CD4-positive, alpha-beta T cell treated with Interferon gamma for 1 hour (primary cell): ENCODE measurements around the gene PDE11A.
"Not testable (repeated sequence)": the region's sequence is repeated elsewhere in the genome, so short reads cannot be mapped to it uniquely, and the experiment has no call there.

Experiments used
- DNase-seq: peaks from one replicate; pipeline ENCODE4 v3.0.0-alpha.2; 2020

The PDE11A gene

GRCh38 chr2:178006710-178007109 is 65.9 kb downstream of the PDE11A start:
- DNase-seq, result no peak

GRCh38 chr2:178005756-178006155 is 66.8 kb downstream of the PDE11A start:
- no peak for DNase-seq

- DNase-seq, result no peak
These were observed 70.5 kb downstream of the PDE11A start for GRCh38 chr2:178002038-178002437.

DNA sequence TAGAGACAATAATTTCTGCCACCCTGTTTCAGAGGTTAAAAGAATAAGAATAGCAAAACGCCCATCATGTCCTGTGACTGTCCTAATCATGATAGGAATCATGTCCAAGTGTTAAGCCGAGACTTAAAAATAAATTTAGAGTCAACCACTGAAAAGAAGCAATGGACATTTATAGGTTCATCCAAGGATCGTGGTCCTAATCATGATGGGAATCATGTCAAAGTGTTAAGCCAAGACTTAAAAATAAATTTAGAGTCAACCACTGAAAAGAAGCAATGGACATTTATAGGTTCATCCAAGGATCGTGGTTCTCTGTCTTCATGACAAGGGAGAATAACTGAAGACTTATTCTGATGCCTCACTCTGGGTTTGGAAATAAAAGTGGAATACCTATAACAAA is 73.6 kb downstream of the PDE11A start:
- DNase-seq, result no peak

DNA sequence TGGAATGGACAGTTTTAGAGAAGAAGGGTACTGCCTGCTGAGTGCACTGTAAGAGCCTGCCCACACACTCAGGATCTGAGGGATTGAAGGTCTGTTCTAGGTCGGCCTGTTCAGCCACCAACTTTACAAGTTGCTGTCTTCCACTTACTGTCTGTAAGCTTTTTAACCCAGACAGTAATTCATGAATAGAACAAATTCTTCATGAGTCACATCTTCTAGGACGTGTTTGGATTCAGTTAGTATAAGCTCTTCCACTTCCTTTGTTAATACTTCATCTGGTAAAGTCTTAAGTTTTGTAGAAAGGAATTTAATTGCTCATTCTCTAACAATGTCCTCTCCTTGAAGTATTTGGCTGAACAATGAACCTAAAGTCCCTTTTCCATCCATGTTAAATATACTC is 74.6 kb downstream of the PDE11A start:
- no peak for DNase-seq

DNA sequence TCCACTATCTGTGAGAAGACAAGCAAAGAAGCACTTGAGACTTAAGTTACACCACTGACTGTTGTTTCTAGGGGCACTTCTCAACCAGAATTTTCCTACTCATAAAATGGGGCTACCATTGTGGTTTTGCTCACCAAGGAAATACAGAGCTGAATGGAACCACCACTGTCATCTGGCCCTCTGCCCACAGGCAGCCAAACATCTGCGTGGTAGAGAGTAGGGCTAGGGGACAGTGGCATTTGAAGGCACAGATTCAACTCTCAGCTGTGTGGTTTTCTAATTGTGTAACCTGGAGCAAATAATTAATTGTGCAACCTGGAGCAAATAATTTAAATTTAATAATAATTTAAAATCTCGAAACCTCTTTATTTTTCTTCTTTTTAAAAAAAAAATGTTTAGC is 79.6 kb downstream of the PDE11A start:
- DNase-seq, result no peak

- no peak for DNase-seq
These were observed 83.3 kb downstream of the PDE11A start for GRCh38 chr2:177989029-177989885.

DNA sequence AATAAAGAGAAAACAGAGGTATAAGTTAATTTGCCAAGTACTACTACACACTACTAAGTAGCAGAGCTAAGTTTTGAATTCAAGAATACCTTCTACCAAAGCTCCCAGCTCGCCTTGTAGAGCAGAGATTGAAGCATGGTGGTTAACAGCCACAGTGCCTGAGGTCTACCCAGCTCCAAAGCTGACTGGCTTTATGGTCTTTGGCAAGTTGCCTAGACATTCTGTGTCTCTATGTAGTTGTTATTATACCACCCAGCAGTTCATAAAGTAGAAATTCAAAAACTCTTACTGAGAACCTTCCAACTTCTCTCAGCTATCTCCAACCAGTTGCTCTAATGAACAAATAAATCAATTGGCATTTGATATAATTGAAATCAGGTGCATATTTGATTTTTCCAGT is 87.8 kb downstream of the PDE11A start:
- DNase-seq, result no peak

- peak; percentile 1 for DNase-seq
These were observed 89.3 kb downstream of the PDE11A start for GRCh38 chr2:177983183-177983788.

DNA sequence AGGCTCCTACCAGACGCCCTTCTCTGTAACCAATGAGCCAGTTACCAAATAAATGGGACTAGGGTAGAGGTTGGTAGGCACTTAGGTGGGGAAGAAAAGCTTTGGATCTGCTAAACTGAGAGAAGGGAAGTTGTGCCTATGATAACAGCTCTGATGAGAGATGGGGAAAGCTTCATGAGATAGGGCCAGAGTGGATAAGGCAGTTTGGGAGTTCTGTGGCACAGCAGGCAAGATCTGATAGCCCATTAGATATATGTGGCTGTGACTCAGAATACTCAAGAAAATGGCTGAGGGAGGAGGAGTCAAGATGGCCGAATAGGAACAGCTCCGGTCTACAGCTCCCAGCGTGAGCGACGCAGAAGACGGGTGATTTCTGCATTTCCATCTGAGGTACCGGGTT is 99.8 kb downstream of the PDE11A start:
- no peak for DNase-seq

GRCh38 chr2:177972123-177972522 is 100.5 kb downstream of the PDE11A start:
- no peak for DNase-seq

DNA sequence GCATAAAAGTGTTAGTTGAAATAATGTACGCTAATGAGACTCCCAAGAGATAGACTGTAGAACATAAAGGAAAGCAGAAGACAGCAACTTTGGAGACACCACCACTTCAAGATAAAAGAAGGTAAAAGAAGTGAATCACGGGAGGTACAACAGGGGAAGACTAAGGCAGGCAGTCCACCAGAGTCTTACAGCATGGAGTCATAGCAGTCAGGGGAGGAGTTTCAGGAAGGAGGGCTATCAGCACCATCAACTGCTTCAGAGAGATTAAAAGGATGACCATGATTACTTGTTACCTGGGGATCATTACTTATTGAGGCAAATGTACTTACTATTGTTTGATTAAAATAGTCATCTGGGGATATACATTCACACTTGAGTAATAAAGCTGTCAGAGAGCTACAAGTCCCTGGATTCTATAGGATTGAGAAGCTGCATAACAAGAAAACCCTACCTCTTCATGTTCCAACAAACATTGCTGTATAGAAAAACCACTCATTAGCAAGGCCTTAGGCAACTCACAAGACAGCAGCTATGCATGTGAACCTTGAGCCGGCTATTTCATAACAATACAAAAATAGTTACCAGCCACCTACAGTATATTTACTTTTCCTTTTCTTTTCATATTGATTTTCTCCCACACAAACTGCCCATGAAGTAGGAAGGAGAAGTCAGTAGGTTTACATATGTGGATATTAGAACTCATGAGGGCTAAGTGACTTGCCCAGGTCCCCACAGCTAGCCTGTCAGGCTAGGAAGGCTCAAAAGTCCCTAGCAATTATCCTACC is 101.7 kb downstream of the PDE11A start:
- no peak for DNase-seq

GRCh38 chr2:177964892-177965291 is 107.7 kb downstream of the PDE11A start:
- no peak for DNase-seq

DNA sequence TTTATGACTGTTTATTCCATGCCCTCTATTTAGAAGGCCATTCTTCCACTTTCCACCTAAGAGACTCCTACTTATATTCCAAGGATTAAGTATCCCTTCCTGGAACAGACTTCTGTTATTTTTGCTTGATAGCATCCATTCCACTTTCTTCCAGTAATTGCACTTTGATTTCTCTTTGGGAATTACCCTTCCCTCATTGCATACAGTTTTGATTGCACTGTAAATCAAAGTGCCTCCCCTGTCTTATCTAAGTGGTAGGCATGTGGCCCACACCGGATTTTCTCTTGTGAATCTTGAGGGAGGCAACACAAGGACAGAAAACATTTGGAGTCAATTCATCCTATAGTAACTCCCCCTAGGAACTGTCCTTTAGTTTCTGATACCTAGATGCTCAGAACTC is 120.4 kb downstream of the PDE11A start:
- DNase-seq, result no peak

- not testable (repeated sequence) for DNase-seq
These were observed 125.0 kb downstream of the PDE11A start for GRCh38 chr2:177947598-177947997.

DNA sequence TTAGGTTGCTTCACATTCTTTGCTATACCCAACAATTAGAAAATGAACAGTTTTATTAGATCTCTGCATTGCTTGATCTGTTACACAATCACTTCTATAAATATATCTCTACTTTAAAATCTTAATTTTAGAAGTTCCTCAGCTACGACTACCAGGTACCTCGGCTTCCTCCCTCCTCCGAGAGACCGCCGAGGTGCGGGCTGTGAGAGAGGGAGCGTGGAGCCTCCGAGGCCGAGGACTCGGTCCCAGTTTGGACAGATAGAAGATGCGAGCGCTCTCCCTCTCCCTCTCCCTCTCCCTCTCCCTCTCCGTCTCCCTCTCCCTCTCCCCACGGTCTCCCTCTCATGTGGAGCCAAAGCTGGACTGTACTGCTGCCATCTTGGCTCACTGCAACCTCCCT is 128.0 kb downstream of the PDE11A start:
- DNase-seq, result not testable (repeated sequence)

GRCh38 chr2:177942731-177943130 is 129.8 kb downstream of the PDE11A start:
- no peak for DNase-seq

- DNase-seq, result no peak
These were observed 133.4 kb downstream of the PDE11A start for GRCh38 chr2:177939211-177939610.

GRCh38 chr2:177930916-177931315 is 141.7 kb downstream of the PDE11A start:
- DNase-seq, result no peak

GRCh38 chr2:177929662-177930522 is 142.7 kb downstream of the PDE11A start:
- DNase-seq, result no peak

- DNase-seq, result no peak
These were observed 149.3 kb downstream of the PDE11A start for GRCh38 chr2:177923323-177923722.

GRCh38 chr2:177921726-177922125 is 150.9 kb downstream of the PDE11A start:
- DNase-seq, result no peak

DNA sequence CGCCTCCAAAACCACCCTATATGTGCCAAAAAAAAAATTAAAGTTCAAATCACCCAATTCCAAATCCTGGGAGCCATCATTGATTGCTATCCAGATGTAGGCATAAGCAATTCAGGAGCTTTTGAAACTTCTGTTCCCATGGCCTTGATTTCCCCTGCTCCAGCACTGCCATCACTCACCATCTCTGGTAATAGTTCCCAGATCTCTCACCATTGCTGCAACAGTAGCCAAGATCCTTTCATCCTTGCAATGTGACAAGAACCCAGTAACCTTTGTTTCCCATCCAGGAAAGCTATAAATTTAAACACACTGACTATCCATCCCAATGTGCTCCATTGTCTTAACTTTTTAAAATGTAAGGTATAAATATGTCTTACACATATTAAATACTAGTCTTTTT is 155.4 kb downstream of the PDE11A start:
- DNase-seq, result no peak
